ENCODE results near the gene VTCN1. TPM values are rescaled to one million over a fixed set of nuclear protein-coding genes. Genes with fewer than 3 reads are reported as not detected.

The VTCN1 gene
- total RNA-seq, 4 donors from 2014 or later: not detected

DNA sequence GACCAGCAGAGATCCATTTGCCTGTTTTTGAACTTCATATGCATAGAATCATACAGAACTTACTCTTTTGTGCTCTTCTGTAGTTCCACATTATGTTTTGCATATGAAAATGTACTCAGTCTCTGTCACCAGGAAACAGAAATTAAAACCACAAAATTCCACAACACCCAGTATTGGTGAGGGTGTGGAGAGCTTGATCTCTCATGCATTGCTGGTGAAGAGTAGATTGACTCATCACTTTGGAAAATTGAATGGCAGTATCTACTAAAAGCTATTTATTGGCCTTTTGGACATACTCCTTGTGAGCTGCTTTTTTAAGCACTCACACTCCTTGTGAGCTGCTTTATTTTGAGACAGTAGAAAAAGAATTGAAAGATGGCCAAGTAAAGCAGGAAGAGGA lies 43.3 kb downstream of the VTCN1 start:
- TF ChIP-seq, protein P1, sequence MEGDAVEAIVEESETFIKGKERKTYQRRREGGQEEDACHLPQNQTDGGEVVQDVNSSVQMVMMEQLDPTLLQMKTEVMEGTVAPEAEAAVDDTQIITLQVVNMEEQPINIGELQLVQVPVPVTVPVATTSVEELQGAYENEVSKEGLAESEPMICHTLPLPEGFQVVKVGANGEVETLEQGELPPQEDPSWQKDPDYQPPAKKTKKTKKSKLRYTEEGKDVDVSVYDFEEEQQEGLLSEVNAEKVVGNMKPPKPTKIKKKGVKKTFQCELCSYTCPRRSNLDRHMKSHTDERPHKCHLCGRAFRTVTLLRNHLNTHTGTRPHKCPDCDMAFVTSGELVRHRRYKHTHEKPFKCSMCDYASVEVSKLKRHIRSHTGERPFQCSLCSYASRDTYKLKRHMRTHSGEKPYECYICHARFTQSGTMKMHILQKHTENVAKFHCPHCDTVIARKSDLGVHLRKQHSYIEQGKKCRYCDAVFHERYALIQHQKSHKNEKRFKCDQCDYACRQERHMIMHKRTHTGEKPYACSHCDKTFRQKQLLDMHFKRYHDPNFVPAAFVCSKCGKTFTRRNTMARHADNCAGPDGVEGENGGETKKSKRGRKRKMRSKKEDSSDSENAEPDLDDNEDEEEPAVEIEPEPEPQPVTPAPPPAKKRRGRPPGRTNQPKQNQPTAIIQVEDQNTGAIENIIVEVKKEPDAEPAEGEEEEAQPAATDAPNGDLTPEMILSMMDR (IDR thresholded peaks at IDR 0.05; ENCODE audit: low read depth): no peak

DNA sequence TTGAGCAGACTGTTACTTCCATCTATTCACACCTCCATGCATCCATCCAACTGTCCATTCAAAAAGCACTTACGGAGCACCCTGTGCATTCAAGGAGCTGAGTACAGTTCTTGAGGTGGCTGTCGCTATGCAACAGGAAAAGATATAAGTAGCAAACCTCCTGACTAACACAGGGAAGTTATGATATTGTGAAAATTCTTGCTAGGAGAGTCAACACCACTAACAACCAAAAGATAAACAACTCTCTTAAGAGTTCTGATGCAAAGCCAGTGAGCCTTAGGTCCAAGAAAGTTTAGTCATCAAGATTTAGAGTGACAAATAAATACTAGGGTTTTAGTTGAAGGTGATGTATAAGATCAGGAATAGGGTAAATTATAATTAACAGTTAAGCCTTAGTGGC lies 44.7 kb downstream of the VTCN1 start:
- TF ChIP-seq, protein P1 (IDR thresholded peaks at IDR 0.05; ENCODE audit: low read depth): no peak

GRCh38 chr1:117164209-117164608 lies 46.5 kb downstream of the VTCN1 start:
- TF ChIP-seq, protein P1 (IDR thresholded peaks at IDR 0.05; ENCODE audit: low read depth): no peak

- TF ChIP-seq, protein P1 (IDR thresholded peaks at IDR 0.05; ENCODE audit: low read depth): no peak
These were observed 47.9 kb downstream of the VTCN1 start for GRCh38 chr1:117162816-117163215.

DNA sequence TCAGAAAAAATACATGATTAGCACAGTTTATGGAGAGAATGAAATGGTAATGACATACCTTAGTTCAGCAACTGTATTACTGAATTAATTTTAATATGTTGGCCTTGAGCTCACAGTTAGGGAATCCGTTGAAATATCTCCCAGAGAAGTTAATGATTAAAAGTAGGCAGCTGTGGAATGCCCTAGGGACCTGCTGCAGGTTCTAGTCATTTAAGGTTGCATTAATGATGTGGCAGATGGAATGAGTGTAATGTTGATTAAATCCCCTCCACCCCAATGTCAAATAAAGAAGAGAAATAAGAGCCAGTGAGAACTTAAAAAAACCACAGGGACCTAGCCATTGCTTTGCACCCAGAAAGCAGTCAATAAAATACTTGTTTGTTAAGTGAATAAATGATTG lies 48.8 kb downstream of the VTCN1 start:
- TF ChIP-seq, protein P1 (IDR thresholded peaks at IDR 0.05; ENCODE audit: low read depth): no peak

DNA sequence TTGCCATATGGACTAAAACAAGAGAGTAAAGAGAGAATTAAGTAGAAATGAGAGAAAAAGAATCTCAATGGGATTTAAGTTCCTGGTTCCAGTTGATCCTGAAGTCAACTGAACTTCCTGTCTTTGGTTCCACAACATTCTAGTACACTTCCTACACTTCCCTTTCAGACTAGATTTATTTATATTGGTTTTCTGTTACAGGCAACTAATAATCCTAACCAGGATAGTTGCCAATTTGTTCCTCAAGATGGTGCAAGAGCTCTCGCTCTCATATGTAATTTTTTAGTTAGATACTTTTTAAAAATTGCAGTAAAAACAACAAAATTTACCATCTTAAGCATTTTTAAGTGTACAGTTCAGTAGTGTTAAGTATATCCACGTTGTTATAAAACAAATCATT lies 60.4 kb downstream of the VTCN1 start:
- TF ChIP-seq, protein P1 (IDR thresholded peaks at IDR 0.05; ENCODE audit: low read depth): no peak

- TF ChIP-seq, protein P1 (IDR thresholded peaks at IDR 0.05; ENCODE audit: low read depth): no peak
These were observed 62.7 kb downstream of the VTCN1 start for GRCh38 chr1:117147856-117148588.
